Neural cell (in vitro differentiated cells): ENCODE data around the gene RABGEF1. TPM values are rescaled to one million over a fixed set of nuclear protein-coding genes. Genes with fewer than 3 reads are reported as not detected.
"Not testable (repeated sequence)": the region's sequence is repeated elsewhere in the genome, so short reads cannot be mapped to it uniquely, and the experiment has no call there.

Experiments used
- H2AFZ ChIP-seq: fragments of 200-600, 300-800 bp; sonication (generic), shearing (Covaris generic); 2 replicates; pipeline ENCODE4 v1.6.0; 2014; ENCODE audit warnings: low read depth, mild to moderate bottlenecking, antibody characterized with exemption, low read length, moderate library complexity
- H3F3A ChIP-seq: fragments of 200-600 bp; shearing (Covaris generic); 2 replicates; pipeline ENCODE4 v1.6.1; 2016; ENCODE audit warnings: mild to moderate bottlenecking, moderate library complexity, mixed read lengths, antibody characterized with exemption, low read length; ENCODE audit not compliant: insufficient read depth, poor library complexity, severe bottlenecking
- H3K27ac ChIP-seq: fragments of 200-600, 300-800 bp; sonication (generic), shearing (Covaris generic); 2 replicates; pipeline ENCODE4 v1.5.1; 2014; ENCODE audit warnings: mild to moderate bottlenecking, low read length, moderate library complexity
- H3K27me3 ChIP-seq: fragments of 300-800, 200-600 bp; sonication (generic), shearing (Covaris generic); 2 replicates; pipeline ENCODE4 v1.6.0; 2014; ENCODE audit warnings: mild to moderate bottlenecking, low read depth, low read length, moderate library complexity; ENCODE audit not compliant: insufficient read depth
- H3K36me3 ChIP-seq: fragments of 300-800, 200-600 bp; sonication (generic), shearing (Covaris generic); 2 replicates; pipeline ENCODE4 v1.5.1; 2014; ENCODE audit warnings: mild to moderate bottlenecking, antibody characterized with exemption, low read length, moderate library complexity; ENCODE audit not compliant: insufficient read depth
- H3K4me2 ChIP-seq: fragments of 300-800, 200-600 bp; sonication (generic), shearing (Covaris generic); 2 replicates; pipeline ENCODE4 v1.6.0; 2014; ENCODE audit warnings: mild to moderate bottlenecking, low read length
- H3K4me3 ChIP-seq: fragments of 300-800, 200-600 bp; sonication (generic), shearing (Covaris generic); 2 replicates; pipeline ENCODE4 v1.5.1; 2014; ENCODE audit warnings: mild to moderate bottlenecking, low read length, moderate library complexity
- H3K79me2 ChIP-seq: fragments of 200-600 bp; shearing (Covaris generic); replicated peaks from 2 replicates; pipeline ENCODE4 v1.6.0; 2014; ENCODE audit warnings: mild to moderate bottlenecking, low read length, moderate library complexity; ENCODE audit not compliant: insufficient read depth
- H3K9ac ChIP-seq: fragments of 300-800, 200-600 bp; sonication (generic), shearing (Covaris generic); 2 replicates; pipeline ENCODE4 v1.6.1; 2016; ENCODE audit warnings: mild to moderate bottlenecking, low read length, mixed read lengths
- H3K9me2 ChIP-seq: fragments of 200-600 bp; shearing (Covaris generic); 2 replicates; pipeline ENCODE4 v1.6.1; 2016; ENCODE audit warnings: mild to moderate bottlenecking, low read length, mixed read lengths; ENCODE audit not compliant: insufficient read depth
- H3K9me3 ChIP-seq: fragments of 200-600, 300-800 bp; sonication (generic), shearing (Covaris generic); 2 replicates; pipeline ENCODE4 v1.6.1; 2016; ENCODE audit warnings: mild to moderate bottlenecking, mixed run types, low read length, moderate library complexity, mixed read lengths
- H4K20me1 ChIP-seq: fragments of 200-600 bp; shearing (Covaris generic); 2 replicates; pipeline ENCODE4 v1.6.1; 2016; ENCODE audit warnings: mild to moderate bottlenecking, mixed run types; ENCODE audit not compliant: insufficient read depth
- CTCF ChIP-seq: fragments of 450-650 bp; IDR thresholded peaks from 2 replicates; pipeline ENCODE4 v1.5.1; 2014; ENCODE audit warnings: antibody characterized with exemption, mild to moderate bottlenecking, moderate library complexity; ENCODE audit not compliant: poor library complexity, severe bottlenecking
- EP300 ChIP-seq: fragments of 450-650 bp; conservative IDR thresholded peaks from 2 replicates; pipeline ENCODE4 v1.6.1; 2014; ENCODE audit warnings: antibody characterized with exemption, mild to moderate bottlenecking, moderate library complexity; ENCODE audit not compliant: poor library complexity, severe bottlenecking
- EZH2 ChIP-seq: fragments of 200-600, 300-800 bp; shearing (Covaris generic), sonication (generic); IDR thresholded peaks from 2 replicates; pipeline ENCODE4 v1.6.1; 2014; ENCODE audit warnings: antibody characterized with exemption, low read length, borderline replicate concordance, mild to moderate bottlenecking; ENCODE audit not compliant: insufficient read depth, poor library complexity, severe bottlenecking
- MXI1 ChIP-seq: fragments of 450-650 bp; conservative IDR thresholded peaks from 2 replicates; pipeline ENCODE4 v1.6.1; 2014; ENCODE audit warnings: antibody characterized with exemption, mild to moderate bottlenecking; ENCODE audit not compliant: poor library complexity, severe bottlenecking
- POLR2AphosphoS5 ChIP-seq: IDR thresholded peaks from 2 replicates; pipeline ENCODE4 v1.6.1; 2012
- RAD21 ChIP-seq: fragments of 450-650 bp; conservative IDR thresholded peaks from 2 replicates; pipeline ENCODE4 v1.6.1; 2014; ENCODE audit warnings: antibody characterized with exemption, mild to moderate bottlenecking, moderate library complexity
- REST ChIP-seq: IDR thresholded peaks from 2 replicates; pipeline ENCODE4 v1.6.1; 2012; ENCODE audit warnings: borderline replicate concordance
- SMC3 ChIP-seq: fragments of 450-650 bp; conservative IDR thresholded peaks from 2 replicates; pipeline ENCODE4 v1.6.1; 2014; ENCODE audit warnings: antibody characterized with exemption, mild to moderate bottlenecking, moderate library complexity; ENCODE audit not compliant: poor library complexity
- TAF1 ChIP-seq: IDR thresholded peaks from 2 replicates; pipeline ENCODE4 v1.6.1; 2012; ENCODE audit warnings: low read depth
- polyA plus RNA-seq: library from polyadenylated mRNA; depleted of rRNA; stranded (reverse); fragments of >200 nt; gene quantifications from 2 replicates; pipeline ENCODE4 v1.2.3, GENCODE V29; 2014

RABGEF1 gene
- polyA plus RNA-seq, 1 donor from 2014 or later: 34.8 TPM

- not testable (repeated sequence) for H3K9me3 ChIP-seq, H3K27ac ChIP-seq, H2AFZ ChIP-seq, H3K4me3 ChIP-seq, H4K20me1 ChIP-seq, H3F3A ChIP-seq, H3K9me2 ChIP-seq, H3K4me2 ChIP-seq, H3K36me3 ChIP-seq, H3K9ac ChIP-seq, H3K27me3 ChIP-seq, H3K79me2 ChIP-seq
Measured at GRCh38 chr7:66816658-66817057, 76.1 kb downstream of the RABGEF1 start.

GRCh38 chr7:66817208-66817795 is 76.8 kb downstream of the RABGEF1 start:
- H2AFZ ChIP-seq, H3K9me2 ChIP-seq, H3K27ac ChIP-seq, H3K79me2 ChIP-seq, H3K27me3 ChIP-seq, H4K20me1 ChIP-seq, H3K9ac ChIP-seq, H3K4me2 ChIP-seq, H3K36me3 ChIP-seq, H3K9me3 ChIP-seq, H3F3A ChIP-seq, H3K4me3 ChIP-seq: not testable (repeated sequence)

- H3K27me3 ChIP-seq, H4K20me1 ChIP-seq, H3K27ac ChIP-seq, H3K36me3 ChIP-seq, H3K79me2 ChIP-seq, H3K9me3 ChIP-seq, H3F3A ChIP-seq, H3K4me3 ChIP-seq, H3K4me2 ChIP-seq, H3K9me2 ChIP-seq, H2AFZ ChIP-seq, H3K9ac ChIP-seq: not testable (repeated sequence)
Measured at GRCh38 chr7:66817956-66818355, 77.4 kb downstream of the RABGEF1 start.

- Histone ChIP-seq H3K36me3 (no peaks in the 10 kb centered on the region), H3F3A (no peaks in the 10 kb centered on the region), H3K27me3 (no peaks in the 10 kb centered on the region), H3K4me3 (no peak overlapping the region), H3K79me2 (no peaks in the 10 kb centered on the region), H4K20me1 (no peaks in the 10 kb centered on the region), H3K9me3 (no peaks in the 10 kb centered on the region), H3K4me2 (no peak overlapping the region), H2AFZ (no peak overlapping the region), H3K9me2 (no peaks in the 10 kb centered on the region), H3K27ac (no peak overlapping the region), H3K9ac (no peak overlapping the region)
- TF ChIP-seq CTCF (no peak), TAF1 (no peak), RAD21 (no peak), EZH2 (no peak), POLR2AphosphoS5 (no peak), EP300 (no peak), SMC3 (no peak), MXI1 (no peak), REST (no peak)
Measured at GRCh38 chr7:66824041-66824440, 83.5 kb downstream of the RABGEF1 start.

- not testable (repeated sequence) for H3K36me3 ChIP-seq, H3F3A ChIP-seq, H3K27me3 ChIP-seq, H4K20me1 ChIP-seq, H3K27ac ChIP-seq, H3K4me3 ChIP-seq, H3K4me2 ChIP-seq, H2AFZ ChIP-seq, H3K9me2 ChIP-seq, H3K79me2 ChIP-seq, H3K9me3 ChIP-seq, H3K9ac ChIP-seq
Measured at GRCh38 chr7:66825538-66825937, 85.0 kb downstream of the RABGEF1 start.
